Uterus (tissue), 2 donors: Measurements from ENCODE around the gene LRRC7.

ENCODE experiments used
- POLR2A ChIP-seq, 2 donors: fragments of 450-650 bp; IDR thresholded peaks; one replicate each; pipeline ENCODE4 v1.6.1; 2016; ENCODE audit warnings: antibody characterized with exemption in 2 of 2, mild to moderate bottlenecking in 1 of 2, moderate library complexity in 1 of 2
- TF ChIP-seq, protein P1 (sequence below), 4 experiments: fragments of 200-600 bp in 2 of 4; fragments of 450-650 bp in 2 of 4; sonication (generic) in 2 of 4; IDR thresholded peaks; one replicate each; pipeline ENCODE4 v1.5.1; 2016 to 2019; ENCODE audit warnings: antibody characterized with exemption in 4 of 4, mild to moderate bottlenecking in 2 of 4, moderate library complexity in 1 of 4

GRCh38 chr1:69733061-69733460, 165.3 kb downstream of the LRRC7 start:
- TF ChIP-seq, protein P1, sequence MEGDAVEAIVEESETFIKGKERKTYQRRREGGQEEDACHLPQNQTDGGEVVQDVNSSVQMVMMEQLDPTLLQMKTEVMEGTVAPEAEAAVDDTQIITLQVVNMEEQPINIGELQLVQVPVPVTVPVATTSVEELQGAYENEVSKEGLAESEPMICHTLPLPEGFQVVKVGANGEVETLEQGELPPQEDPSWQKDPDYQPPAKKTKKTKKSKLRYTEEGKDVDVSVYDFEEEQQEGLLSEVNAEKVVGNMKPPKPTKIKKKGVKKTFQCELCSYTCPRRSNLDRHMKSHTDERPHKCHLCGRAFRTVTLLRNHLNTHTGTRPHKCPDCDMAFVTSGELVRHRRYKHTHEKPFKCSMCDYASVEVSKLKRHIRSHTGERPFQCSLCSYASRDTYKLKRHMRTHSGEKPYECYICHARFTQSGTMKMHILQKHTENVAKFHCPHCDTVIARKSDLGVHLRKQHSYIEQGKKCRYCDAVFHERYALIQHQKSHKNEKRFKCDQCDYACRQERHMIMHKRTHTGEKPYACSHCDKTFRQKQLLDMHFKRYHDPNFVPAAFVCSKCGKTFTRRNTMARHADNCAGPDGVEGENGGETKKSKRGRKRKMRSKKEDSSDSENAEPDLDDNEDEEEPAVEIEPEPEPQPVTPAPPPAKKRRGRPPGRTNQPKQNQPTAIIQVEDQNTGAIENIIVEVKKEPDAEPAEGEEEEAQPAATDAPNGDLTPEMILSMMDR (IDR thresholded peaks at IDR 0.05): no peak
- TF ChIP-seq POLR2A (IDR thresholded peaks at IDR 0.05): no peak
